ENCODE data around the gene ZBTB7C.

DNA sequence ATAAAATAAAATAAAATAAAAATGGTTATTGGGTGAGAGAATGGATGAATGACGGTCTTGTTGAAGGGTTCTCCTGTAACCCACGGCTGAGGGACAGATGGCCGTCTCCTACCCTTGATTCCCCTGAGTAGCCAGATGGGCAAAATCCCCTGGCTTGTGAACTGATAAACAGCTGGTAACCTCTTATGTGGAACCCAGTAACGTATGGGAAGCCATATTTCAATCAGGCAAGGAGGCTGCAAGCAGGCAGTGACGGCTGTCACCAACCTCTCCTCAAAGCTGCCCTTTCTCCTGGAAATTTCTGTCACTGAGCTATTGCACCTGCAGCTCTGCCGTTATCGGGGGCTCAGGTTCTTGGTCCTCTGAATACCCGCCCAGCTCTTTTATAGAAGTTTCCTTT lies 313.5 kb downstream of the ZBTB7C start:
- TF ChIP-seq ELF4 (IDR thresholded peaks at IDR 0.05), result no peak
- TF ChIP-seq, protein P1, sequence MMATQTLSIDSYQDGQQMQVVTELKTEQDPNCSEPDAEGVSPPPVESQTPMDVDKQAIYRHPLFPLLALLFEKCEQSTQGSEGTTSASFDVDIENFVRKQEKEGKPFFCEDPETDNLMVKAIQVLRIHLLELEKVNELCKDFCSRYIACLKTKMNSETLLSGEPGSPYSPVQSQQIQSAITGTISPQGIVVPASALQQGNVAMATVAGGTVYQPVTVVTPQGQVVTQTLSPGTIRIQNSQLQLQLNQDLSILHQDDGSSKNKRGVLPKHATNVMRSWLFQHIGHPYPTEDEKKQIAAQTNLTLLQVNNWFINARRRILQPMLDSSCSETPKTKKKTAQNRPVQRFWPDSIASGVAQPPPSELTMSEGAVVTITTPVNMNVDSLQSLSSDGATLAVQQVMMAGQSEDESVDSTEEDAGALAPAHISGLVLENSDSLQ (IDR thresholded peaks at IDR 0.05), result no peak
- TF ChIP-seq NFRKB (IDR thresholded peaks at IDR 0.05), result no peak
- no peak for TF ChIP-seq BHLHE40 (IDR thresholded peaks at IDR 0.05; ENCODE audit: borderline replicate concordance)
- no peak for TF ChIP-seq FOXA1 (IDR thresholded peaks at IDR 0.05)
- no peak for TF ChIP-seq SP1 (IDR thresholded peaks at IDR 0.05)
- TF ChIP-seq TARDBP (IDR thresholded peaks at IDR 0.05), result no peak
- no peak for TF ChIP-seq ARNT (IDR thresholded peaks at IDR 0.05)
- TF ChIP-seq FOXM1 (IDR thresholded peaks at IDR 0.05; ENCODE audit: borderline replicate concordance), result no peak
- TF ChIP-seq SUZ12 (IDR thresholded peaks at IDR 0.05), result no peak
- TF ChIP-seq FOXK2 (IDR thresholded peaks at IDR 0.05), result no peak
- no peak for TF ChIP-seq CTBP1 (IDR thresholded peaks at IDR 0.05; ENCODE audit: borderline replicate concordance)
- TF ChIP-seq HDGF (IDR thresholded peaks at IDR 0.05; ENCODE audit: borderline replicate concordance), result no peak
- no peak for TF ChIP-seq LEF1 (IDR thresholded peaks at IDR 0.05; ENCODE audit: borderline replicate concordance)
